HG03432 (cell line): ENCODE measurements around the gene PLD3.

ENCODE experiments used
- ATAC-seq: cut with Tn5 transposase; IDR thresholded peaks from one replicate; pipeline ENCODE4 v1.9.1; 2021; ENCODE audit warnings: mild to moderate bottlenecking, moderate library complexity; ENCODE audit not compliant: unreplicated experiment

The PLD3 gene, protein sequence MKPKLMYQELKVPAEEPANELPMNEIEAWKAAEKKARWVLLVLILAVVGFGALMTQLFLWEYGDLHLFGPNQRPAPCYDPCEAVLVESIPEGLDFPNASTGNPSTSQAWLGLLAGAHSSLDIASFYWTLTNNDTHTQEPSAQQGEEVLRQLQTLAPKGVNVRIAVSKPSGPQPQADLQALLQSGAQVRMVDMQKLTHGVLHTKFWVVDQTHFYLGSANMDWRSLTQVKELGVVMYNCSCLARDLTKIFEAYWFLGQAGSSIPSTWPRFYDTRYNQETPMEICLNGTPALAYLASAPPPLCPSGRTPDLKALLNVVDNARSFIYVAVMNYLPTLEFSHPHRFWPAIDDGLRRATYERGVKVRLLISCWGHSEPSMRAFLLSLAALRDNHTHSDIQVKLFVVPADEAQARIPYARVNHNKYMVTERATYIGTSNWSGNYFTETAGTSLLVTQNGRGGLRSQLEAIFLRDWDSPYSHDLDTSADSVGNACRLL

DNA sequence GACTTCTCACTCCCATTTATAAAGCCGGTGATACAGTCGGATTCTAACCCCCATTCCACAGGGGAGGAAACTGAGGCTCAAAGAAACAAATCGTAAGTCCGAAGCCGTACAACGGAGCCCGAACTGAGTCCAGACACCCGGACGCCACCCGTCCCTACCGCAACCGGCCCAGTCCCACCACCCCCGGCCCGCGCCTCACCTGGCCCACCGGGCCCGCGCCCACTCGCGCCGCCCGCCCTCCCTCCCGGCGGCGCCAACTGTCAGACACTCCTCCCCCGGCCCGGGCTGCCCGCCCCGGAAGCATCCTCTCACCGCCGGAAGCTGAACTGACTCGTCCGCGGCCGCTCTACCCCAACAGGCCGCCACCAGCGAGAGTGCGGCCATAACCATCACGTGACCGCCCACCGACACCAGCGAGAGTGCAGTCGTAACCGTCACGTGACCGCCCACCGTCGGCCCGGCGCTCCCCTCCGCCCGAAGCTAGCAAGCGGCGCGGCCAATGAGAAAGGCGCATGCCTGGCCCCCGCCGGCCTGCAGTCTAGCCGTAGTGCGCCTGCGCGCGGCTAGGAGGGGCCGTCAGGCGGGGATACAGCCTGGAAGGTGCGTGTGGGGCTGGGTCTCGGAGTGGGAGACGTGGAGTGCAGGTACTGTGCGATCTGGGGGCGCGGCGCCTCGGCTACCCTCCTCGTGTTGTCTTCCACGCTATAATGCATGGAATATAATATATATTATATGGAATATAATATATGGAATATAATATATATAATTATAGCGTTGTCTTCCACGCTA lies at the start of gene PLD3, which contains the start of gene C19orf47:
Gene PLD3, plus strand, starts transcription at position 571 of the 789 bp plus-strand sequence. CDS start 17,789 bp downstream, outside the sequence.
Gene C19orf47, minus strand, starts transcription at position 273 of the 789 bp plus-strand sequence. CDS start 6,540 bp downstream, outside the sequence.
- peak; percentile 92 for ATAC-seq

DNA sequence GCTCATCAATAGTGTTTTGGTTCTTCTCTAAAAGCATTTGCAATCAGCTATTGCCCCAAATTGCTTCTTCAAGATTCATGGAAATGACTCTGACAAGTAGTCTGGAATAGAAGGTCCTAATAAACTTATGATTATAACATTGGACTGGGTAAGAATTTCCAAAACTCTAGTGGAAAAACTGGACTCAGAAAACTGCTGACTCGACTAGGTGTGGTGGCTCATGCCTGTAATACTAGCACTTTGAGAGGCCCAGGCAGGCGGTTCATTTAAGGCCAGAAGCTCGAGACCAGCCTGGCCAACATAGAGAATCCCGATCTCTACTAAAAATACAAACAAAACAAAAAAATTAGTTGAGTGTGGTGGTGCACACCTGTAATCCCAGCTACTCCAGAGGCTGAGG lies 47.8 kb upstream of the PLD3 start:
- no peak for ATAC-seq

DNA sequence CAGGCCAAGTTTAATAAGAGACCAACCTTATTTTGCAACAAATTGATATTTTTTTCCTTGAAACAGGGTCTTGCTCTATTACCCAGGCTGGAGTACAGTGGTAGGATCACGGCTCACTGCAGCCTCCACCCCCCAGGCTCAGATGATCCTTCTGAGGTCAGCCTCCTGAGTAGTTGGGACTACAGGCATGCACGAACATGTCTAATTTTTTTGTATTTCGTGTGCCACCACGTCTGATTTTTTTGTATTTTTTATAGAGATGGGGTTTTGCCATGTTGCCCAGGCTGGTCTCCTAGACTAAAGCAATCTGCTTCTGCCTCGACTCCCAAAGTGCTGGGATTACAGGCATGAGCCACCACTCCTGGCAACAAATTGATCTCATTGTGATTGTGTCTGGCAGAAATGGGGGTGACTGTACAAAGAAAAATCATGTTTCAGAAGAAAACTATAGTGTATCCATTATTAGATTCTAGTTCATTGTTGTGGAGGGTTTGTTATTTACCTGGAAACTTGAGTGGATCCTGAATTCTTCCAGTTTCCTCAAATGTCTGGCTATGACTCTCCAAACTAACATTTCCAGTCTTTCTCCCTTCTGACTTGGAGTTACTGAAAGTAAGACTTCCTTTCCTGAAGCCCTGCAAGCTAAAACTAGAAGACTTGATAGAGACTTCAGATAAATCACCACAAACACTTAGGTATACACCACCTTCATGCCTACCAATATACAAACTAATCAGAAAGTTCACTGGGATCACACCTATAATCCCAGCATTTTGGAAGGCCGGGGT lies 46.1 kb upstream of the PLD3 start:
- ATAC-seq: no peak

DNA sequence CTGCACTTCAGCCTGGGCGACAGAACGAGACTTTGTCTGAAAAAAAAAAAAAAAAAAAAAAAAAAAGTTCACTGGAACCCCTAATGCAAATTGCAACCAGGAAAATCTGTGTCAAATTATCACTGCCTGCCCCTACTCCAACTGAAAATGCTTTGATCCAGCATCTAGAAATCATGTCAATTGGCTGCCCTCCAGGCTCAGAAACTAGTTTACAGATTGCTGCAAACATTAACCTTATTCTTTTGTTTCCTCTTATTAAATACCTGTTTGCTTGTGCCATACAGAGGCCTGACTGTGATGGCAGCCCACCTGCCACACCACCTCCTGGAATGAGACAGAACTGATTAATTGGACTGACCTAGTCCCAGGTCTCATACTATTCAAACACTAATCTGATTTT lies 44.7 kb upstream of the PLD3 start:
- ATAC-seq: no peak

DNA sequence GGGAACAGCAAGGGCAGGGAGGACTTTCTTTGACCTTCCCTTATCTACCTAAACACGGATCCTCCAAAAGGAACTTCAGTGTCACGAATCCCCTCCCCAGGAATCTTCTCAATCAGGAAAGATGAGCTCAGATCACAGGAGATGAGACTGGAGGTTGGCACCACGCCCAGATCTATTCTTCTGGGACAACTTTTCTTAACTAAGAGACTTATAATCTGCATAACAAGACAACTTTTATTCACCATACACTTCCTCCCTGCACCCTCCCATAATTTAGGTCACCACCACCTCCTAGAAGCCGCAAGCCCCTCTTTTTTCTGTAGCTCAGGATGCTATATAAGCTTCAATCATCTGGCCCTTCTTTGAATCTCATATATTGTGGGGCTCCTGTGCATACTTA lies 44.2 kb upstream of the PLD3 start:
- no peak for ATAC-seq

DNA sequence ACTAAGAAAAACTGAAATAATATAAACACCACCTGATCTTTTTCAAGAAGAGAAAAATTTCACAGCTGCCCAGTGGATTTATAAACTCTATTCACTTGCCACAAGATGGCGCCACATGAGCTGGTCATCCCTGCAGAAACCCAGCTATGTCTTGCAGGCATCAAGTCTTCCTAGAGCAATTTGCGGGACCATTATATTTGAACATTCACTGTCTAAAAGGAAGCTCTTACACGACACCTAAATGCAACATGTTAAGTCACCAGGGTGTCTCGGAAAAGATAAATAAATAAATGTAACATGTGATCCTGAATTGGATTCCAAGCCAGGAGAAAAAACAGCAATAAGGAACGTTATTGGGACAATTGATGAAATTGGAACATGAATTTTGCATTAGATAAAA lies 43.1 kb upstream of the PLD3 start:
- no peak for ATAC-seq

DNA sequence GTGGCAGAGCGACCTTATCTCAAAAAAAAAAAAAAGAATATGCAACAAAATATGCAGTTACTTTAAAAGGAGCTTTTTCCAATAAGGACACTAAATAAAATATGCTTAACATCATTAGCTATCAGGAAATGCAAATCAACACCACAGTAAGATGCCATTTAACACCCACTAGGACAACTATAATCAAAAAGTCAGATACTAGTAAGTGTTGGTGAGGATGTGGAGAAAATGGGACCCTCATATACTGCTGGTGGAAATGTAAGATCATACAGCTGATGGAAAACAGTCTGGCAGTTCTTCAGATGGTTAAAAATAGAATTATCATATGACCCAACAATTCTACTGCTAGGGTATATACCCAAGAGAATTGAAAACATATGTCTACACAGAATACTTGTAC lies 38.8 kb upstream of the PLD3 start:
- no peak for ATAC-seq

DNA sequence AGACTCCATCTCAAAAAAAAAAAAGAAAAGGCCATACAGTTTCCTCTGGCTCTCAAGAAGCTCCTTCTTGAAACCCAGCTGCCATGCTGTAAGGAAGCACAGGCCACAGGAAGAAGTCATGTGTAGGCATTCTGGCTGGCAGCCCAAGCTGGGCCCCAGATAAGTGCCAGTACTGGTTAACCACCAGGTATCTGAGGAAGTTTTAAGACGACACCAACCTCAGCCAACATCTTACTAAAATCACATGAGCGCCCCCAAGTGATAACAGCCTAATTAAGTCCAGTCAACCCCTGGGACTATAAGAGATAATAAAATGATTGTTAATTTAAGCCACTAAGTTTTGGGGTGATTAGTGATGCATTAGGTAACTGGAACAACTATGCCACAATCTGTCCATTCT lies 36.0 kb upstream of the PLD3 start:
- ATAC-seq: no peak

DNA sequence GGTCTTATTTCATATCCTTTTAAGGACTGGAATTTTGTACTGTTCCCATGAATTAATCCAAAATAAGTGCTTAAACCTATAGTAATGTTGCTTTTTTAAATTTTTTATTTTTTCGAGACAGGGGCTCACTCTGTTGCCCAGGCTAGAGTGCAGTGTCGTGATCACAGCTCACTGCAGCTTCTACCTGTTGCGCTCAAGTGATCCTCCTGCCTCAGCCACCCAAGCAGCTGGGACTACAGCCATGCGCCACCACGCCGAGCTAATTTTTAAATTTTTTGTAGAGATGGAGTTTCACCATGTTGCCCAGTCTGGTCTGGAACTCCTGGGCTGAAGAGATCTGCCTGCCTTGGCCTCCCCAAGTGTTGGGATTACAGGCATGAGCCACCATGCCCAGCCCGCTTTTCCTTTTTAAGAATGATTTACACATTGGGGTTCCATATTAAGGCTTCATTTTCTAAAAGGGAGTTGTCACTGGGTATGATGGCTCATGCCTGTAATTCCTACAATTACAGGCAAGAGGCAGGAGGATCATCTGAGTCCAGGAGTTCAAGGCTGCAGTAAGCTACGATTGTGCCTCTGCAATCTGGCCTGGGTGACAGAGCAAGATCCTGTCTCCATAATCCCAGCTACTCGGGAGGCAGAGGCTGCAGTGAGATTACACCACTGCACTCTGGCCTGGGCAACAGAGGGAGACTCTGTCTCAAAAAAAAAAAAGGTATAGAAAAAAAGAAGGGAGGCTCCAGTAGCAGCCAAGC lies 35.1 kb upstream of the PLD3 start:
- ATAC-seq: no peak

DNA sequence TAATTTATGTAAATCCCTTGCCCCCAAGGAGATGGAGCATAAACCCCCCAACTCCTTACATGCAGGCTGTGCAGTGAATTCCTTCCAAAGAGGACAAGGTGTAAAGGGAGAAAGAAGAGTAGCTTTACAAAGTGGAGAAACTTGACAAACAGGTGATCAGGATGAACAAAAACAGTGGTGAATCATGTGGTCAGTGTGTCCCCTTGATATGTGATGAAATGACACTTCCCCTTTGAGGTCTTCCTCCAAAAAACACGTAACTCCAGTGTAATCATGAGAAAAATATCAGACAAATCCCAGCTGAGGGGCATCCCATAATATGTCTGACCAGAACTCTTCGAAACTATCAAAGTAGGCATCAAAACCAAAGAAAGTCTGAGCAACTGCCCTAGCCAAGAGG lies 33.8 kb upstream of the PLD3 start:
- ATAC-seq: no peak

DNA sequence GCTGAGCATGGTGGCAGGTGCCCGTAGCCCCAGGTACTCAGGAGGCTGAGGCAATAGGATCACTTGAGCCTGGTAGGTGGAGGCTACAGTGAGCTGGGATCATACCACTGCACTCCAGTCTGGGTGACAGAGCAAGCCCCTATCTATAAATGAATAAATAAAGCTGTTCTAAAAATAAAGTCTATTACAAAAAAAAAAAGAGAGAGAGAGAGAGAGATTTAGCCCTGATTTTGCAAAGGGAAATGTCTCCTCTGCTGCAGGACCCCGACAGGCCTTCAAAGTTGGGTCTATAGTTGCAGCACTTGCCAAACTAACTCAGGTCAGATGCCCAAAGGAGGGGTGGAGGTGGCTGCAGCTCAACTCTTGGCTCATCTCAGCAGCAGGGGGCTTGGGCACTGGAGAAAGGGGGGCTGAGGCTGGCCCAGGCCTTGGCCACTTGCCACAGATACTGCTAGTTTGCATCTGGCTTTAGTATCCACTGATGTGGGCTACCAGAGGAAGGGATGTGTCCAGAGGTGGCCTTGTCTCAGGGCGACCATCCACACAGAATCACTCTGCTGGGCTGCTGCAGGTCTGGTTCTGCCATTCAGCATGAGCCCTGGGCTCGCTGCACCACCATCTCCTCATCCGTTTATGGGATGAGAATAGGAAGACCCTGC lies 32.6 kb upstream of the PLD3 start:
- ATAC-seq: no peak

DNA sequence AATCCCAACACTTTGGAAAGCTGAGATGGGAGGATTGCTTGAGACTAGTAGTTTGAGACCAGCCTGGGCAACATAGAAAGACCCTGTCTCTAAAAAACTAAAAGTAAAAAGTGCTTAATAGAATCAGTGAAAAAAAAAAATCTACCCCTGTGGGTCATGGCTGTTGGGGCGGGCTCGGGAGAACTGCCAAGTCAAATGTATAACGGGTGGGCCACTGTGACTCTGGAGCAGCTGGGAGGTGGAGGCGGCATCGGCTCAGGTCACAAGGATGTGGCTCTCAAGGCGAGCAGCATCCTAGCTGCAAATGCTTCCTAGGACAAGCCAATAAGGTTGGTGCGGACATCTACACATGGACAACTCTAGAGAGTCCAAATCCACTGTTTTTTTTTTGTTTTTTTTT lies 31.2 kb upstream of the PLD3 start:
- ATAC-seq: no peak

DNA sequence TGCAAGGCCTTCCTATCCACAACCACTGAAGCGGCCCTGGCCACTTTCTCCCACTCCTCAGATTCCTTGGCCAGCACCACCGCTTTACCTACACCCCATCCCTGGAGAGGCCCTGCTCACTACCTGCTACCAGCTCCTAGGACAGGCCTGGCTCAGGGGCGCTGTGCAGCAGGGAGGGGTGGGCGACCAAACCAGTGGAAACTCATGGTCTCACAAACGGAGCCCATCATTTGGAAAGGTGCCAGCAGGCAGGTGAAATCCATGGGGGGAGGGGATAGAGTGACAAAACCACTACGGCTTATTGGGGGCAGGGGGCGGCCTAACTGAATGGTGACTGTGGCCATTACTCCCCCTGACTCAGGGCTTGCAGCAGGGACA lies 27.9 kb upstream of the PLD3 start:
- no peak for ATAC-seq

DNA sequence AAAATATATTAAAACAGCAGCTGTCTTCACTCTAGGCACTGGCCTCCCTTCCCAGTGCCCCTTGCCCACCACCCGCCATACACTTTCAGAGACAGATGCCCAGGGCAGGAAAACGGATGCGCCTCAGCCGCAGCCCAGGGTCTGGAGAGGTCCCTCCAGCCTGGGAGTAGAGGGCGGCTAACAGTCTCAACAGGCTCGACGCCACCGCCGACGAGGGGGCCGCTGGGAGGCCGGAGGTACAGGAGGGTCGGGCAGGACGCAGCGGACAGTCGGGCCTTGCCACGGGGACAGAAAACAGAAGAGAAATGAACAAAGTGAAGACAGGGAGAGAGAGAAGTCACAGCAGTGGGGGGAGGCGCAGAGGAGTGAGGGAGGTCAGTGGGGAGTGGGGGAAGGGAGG lies 27.4 kb upstream of the PLD3 start:
- ATAC-seq: no peak

DNA sequence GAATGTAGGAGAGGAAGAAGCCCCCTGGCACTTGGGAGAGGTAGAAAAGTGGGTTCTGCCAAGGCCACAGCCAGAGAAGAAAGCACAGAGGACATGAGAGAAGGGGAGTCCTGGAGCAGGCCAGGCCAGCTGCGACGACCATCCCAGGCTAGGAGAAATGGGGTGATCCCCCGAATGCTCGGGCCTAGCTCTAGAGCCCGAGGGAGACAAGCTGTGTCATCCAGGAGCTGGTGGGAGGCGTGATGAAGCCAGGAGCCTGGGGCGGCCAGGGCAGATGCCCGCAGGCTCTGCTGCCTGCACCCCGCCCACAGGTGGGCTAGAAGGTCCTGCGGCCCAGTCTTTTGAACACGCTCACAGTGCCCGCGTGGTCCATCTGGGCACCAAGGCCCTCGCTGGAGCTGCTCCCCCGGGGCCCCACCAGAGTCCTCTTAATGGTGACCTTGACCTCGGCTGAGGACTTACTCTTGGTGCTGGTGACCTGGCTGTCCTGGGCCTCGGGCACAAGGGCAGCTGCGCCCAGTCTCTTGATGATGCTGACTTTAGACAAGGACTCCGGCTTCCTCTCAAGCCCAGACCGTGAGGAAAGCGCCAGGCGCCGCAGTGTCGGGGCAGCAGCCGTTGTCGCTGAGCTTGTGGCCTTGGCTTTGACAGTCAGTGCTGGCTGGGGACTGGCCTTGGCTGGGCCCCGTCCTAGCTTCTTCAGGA lies 26.8 kb upstream of the PLD3 start:
- ATAC-seq: no peak

DNA sequence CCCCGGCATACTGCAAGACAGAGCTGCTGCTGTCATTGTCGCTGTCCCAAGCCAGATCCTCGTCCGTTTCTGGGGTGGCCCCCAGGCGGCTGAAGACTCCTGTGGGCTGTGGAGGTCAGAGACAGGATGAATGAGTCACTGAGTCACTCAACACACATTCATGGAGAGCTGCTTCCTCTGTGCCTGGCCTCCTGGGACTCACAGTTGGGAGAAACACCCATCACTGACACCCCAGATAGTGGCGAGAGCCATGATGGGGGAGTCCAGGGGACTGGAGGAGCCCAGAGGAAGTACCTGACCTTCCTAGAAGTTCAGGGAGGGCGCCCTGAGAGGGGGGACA lies 26.3 kb upstream of the PLD3 start:
- no peak for ATAC-seq

DNA sequence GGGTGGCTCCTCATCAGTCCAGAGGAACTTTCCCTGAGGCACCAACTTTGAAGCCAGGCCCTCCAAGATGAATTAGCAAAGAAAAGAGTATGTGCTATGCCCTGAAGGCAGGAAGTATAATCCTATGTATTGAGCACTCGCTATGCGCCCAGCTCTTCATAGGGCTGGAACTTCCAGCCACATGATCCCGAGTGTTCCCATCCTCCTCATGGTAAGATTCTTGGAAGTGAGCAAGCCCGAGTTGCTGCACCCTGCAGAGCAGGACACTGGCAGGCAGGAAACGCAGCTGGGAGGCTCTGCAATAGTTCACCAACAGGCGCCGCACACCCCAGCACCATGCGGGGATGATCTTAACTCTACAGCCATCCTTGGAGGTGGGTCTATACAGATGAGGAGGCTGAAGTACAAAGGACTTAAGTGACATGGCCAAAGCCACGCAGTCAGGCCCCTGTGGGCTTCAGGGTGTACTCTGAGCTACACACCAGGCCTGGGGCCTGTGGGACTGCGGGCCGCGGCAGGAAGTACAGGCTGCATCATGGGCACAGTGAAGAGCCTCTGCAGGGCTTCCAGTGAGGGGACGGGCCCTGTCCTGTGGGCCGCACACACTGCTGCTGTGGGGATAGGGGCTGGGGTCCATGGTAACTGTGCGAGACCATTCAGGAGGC lies 25.4 kb upstream of the PLD3 start:
- no peak for ATAC-seq

DNA sequence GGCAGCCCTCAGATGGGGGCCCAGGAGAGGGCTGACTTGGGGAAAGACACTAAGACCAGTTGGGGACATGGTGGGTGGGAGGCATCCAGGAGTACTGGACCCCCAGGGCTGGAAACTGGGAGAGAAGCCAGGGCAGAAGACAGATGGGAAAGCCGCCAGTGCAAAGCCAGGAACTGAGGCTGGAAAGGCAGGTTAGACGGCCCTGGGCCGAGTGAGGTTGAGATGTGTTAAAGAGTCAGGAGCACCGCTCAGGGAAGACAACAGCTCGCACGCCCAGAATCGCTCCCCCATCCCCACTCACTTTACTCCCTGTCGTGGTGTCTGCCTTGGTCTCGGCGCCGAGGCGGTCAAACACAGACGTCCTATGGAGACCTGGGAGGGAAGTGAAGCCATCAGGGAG lies 24.8 kb upstream of the PLD3 start:
- no peak for ATAC-seq

DNA sequence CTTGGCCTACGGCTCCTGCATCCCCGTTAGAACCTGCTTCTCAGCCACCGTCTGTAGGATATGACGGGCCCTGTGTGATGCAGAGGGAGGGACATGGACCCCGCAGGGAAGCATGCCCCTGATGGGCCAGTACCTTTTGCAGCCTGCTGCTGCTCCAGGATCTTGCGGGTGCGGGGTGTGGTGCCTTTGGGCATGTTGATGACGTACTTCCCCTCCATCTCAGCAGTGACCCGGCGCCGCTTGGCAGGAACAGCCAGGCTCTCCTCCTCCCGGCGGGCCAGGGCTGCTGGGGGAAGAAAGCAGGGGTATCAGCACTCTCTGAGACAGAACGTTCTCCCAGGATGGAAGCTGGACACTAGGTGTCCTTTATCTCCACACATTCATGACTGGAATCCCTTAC lies 22.3 kb upstream of the PLD3 start:
- ATAC-seq: no peak
